Fibroblast of skin of right biceps (primary cell): ENCODE measurements around the gene UBR3.
A peak's percentile ranks its signal among the peaks of the same experiment; 100 is the strongest.
"Not testable (repeated sequence)": the region's sequence is repeated elsewhere in the genome, so short reads cannot be mapped to it uniquely, and the experiment has no call there.

ENCODE experiments used
- DNase-seq: peaks from one replicate; pipeline ENCODE4 v3.0.0-alpha.2; 2013

The UBR3 gene

GRCh38 chr2:170070778-170071177 lies 243.5 kb downstream of the UBR3 start:
- DNase-seq: peak; percentile 11

- peak; percentile 54 for DNase-seq
Observed at GRCh38 chr2:170073288-170073687, 246.0 kb downstream of the UBR3 start.

- no peak for DNase-seq
Observed at GRCh38 chr2:170076189-170076588, 248.9 kb downstream of the UBR3 start.

- DNase-seq: no peak
Observed at GRCh38 chr2:170077830-170078569, 250.7 kb downstream of the UBR3 start.

- peak; percentile 19 for DNase-seq
Observed at GRCh38 chr2:170084820-170085491, 257.7 kb downstream of the UBR3 start.

GRCh38 chr2:170086117-170086688 lies 258.9 kb downstream of the UBR3 start:
- DNase-seq: no peak

- no peak for DNase-seq
Observed at GRCh38 chr2:170086751-170087412, 259.6 kb downstream of the UBR3 start.

- DNase-seq: peak; percentile 25
Observed at GRCh38 chr2:170087413-170087793, 260.1 kb downstream of the UBR3 start.

GRCh38 chr2:170088776-170089175 lies 261.5 kb downstream of the UBR3 start:
- DNase-seq: peak; percentile 8

- DNase-seq: no peak
Observed at GRCh38 chr2:170090229-170090628, 263.0 kb downstream of the UBR3 start.

- no peak for DNase-seq
Observed at GRCh38 chr2:170091436-170091835, 264.2 kb downstream of the UBR3 start.

GRCh38 chr2:170092436-170093060 lies 265.3 kb downstream of the UBR3 start:
- peak; percentile 67 for DNase-seq

GRCh38 chr2:170095380-170095779 lies 268.1 kb downstream of the UBR3 start:
- DNase-seq: no peak

- DNase-seq: no peak
Observed at GRCh38 chr2:170098626-170099312, 271.5 kb downstream of the UBR3 start.

GRCh38 chr2:170101789-170102188 lies 274.5 kb downstream of the UBR3 start:
- no peak for DNase-seq

GRCh38 chr2:170106102-170106840 lies 279.0 kb downstream of the UBR3 start:
- no peak for DNase-seq

- DNase-seq: no peak
Observed at GRCh38 chr2:170113168-170113894, 286.1 kb downstream of the UBR3 start.

- DNase-seq: no peak
Observed at GRCh38 chr2:170115501-170116229, 288.4 kb downstream of the UBR3 start.

- DNase-seq: no peak
Observed at GRCh38 chr2:170118641-170119040, 291.4 kb downstream of the UBR3 start.

- DNase-seq: not testable (repeated sequence)
Observed at GRCh38 chr2:170119326-170119725, 292.1 kb downstream of the UBR3 start.
